Transverse colon (tissue), 4 donors: Measurements from ENCODE around the gene UBE2G1. TPM values are rescaled to one million over a fixed set of nuclear protein-coding genes. Genes with fewer than 3 reads are reported as not detected.
A peak's percentile ranks its signal among the peaks of the same experiment; 100 is the strongest.

Experiments used
- DNase-seq: peaks from one replicate; pipeline ENCODE4 v3.0.0-alpha.2; 2019
- H3K27ac ChIP-seq, 4 donors: fragments of 200-600 bp; sonication (generic); 2 replicates each; pipeline ENCODE4 v1.5.1; 2016 to 2018; ENCODE audit warnings: inconsistent platforms in 4 of 4
- H3K27me3 ChIP-seq: fragments of 200-600 bp; sonication (generic); 2 replicates; pipeline ENCODE4 v1.5.1; 2017; ENCODE audit warnings: inconsistent platforms
- H3K36me3 ChIP-seq, 4 donors: fragments of 200-600 bp; sonication (generic); 2 replicates each; pipeline ENCODE4 v1.5.1; 2017 to 2019; ENCODE audit warnings: inconsistent platforms in 4 of 4
- H3K4me1 ChIP-seq, 4 donors: fragments of 200-600 bp; sonication (generic); 2 replicates each; pipeline ENCODE4 v1.5.1; 2017 to 2020; ENCODE audit warnings: inconsistent platforms in 4 of 4
- H3K4me3 ChIP-seq, 4 donors: fragments of 200-600 bp; sonication (generic); 1 replicate in 1 of 4; 2 replicates in 3 of 4; pipeline versions ENCODE4 v1.5.1 to v1.6.1; 2017 to 2019; ENCODE audit warnings: inconsistent platforms in 4 of 4
- H3K9me3 ChIP-seq, 2 donors: fragments of 200-600 bp; sonication (generic); 2 replicates each; pipeline ENCODE4 v1.5.1; 2017 to 2019; ENCODE audit warnings: inconsistent platforms in 2 of 2
- CTCF ChIP-seq, 5 experiments: fragments of 200-600 bp in 3 of 5; fragments of 450-650 bp in 2 of 5; sonication (generic) in 3 of 5; IDR thresholded peaks; 1 replicate in 2 of 5; 2 replicates in 3 of 5; pipeline ENCODE4 v1.5.1; 2016 to 2017; ENCODE audit warnings: antibody characterized with exemption in 5 of 5, inconsistent platforms in 3 of 5, mild to moderate bottlenecking in 2 of 5, moderate library complexity in 1 of 5
- EP300 ChIP-seq: sonication (generic); formaldehyde crosslinking; IDR thresholded peaks from one replicate; pipeline ENCODE4 v1.6.1; 2017; ENCODE audit warnings: antibody characterized with exemption, low read depth
- POLR2A ChIP-seq: fragments of 450-650 bp; IDR thresholded peaks from one replicate; pipeline ENCODE4 v1.6.1; 2016; ENCODE audit warnings: antibody characterized with exemption, mild to moderate bottlenecking, moderate library complexity
- POLR2AphosphoS5 ChIP-seq, 3 donors: sonication (generic); formaldehyde crosslinking; IDR thresholded peaks; one replicate each; pipeline ENCODE4 v1.6.1; 2016; ENCODE audit warnings: antibody characterized with exemption in 3 of 3
- WGBS, 2 donors: methylation state at CpG; one replicate each; pipeline ENCODE4 v1.1.5; 2018; ENCODE audit warnings: low coverage in 1 of 2; 5-methylcytosine and 5-hydroxymethylcytosine counted together
- in situ Hi-C, 4 donors: fragments of 200-750 bp; cut with MboI; loops; one replicate each; pipeline versions ENCODE4 v1.15.0 to v1.15.1; 2017; ENCODE audit warnings: low sequenced_read_pairs in 3 of 4, low pct_ligation_motif_present in 1 of 4, low pct_unique_long_range_greater_than_20kb in 1 of 4
- intact Hi-C: fragments of 100-400 bp; cut with DNase I; formaldehyde crosslinking; loops from one replicate; pipeline ENCODE4 v1.15.1; 2023; ENCODE audit warnings: low total_unique reads
- total RNA-seq, 4 donors: library from RNA; depleted of rRNA; stranded (reverse); fragments of >200 nt; gene quantifications; one replicate each; pipeline ENCODE4 v1.1.0, GENCODE V29; 2016

UBE2G1 gene
- total RNA-seq, 4 donors from 2014 or later: 41.6 to 104 (median 53.0) TPM

GRCh38 chr17:4235372-4236279 lies 130.8 kb downstream of the UBE2G1 start:
- Histone ChIP-seq H3K36me3 (peaks cover 0 to 13% (median 3%) of the 10 kb centered on the region in 4 donors), H3K4me3 (no peak overlapping the region), H3K4me1 (peaks cover 19 to 37% (median 27%) of the 10 kb centered on the region in 4 donors), H3K27ac (peak overlapping the region in 3 of 4 donors; percentile 75 to 86 (median 86)), H3K9me3 (no peaks in the 10 kb centered on the region), H3K27me3 (no peaks in the 10 kb centered on the region)
- WGBS, 2 donors: 94 to 95% methylated on average over 8 of the region's 8 CpGs
- TF ChIP-seq EP300 (no peak), POLR2A (no peak), CTCF (IDR thresholded peaks at IDR 0.05) (no peak), POLR2AphosphoS5 (IDR thresholded peaks at IDR 0.05) (no peak)
- DNase-seq: no peak
- in situ Hi-C loops: no loop called here
- intact Hi-C loops: no loop called here

- no peak for DNase-seq
- Histone ChIP-seq H3K36me3 (peaks cover 0 to 9% (median 3%) of the 10 kb centered on the region in 4 donors), H3K9me3 (no peaks in the 10 kb centered on the region), H3K27ac (peak overlapping the region; percentile 75 to 86 (median 83)), H3K4me3 (no peak overlapping the region), H3K27me3 (no peaks in the 10 kb centered on the region), H3K4me1 (peaks cover 24 to 47% (median 35%) of the 10 kb centered on the region in 4 donors)
- in situ Hi-C loops: no loop called here
- TF ChIP-seq POLR2A (no peak), CTCF (IDR thresholded peaks at IDR 0.05) (no peak), EP300 (no peak), POLR2AphosphoS5 (IDR thresholded peaks at IDR 0.05) (no peak)
- intact Hi-C loops: no loop called here
These were observed 132.1 kb downstream of the UBE2G1 start for GRCh38 chr17:4234401-4234800.

GRCh38 chr17:4233668-4234258 lies 132.7 kb downstream of the UBE2G1 start:
- Histone ChIP-seq H3K36me3 (peaks cover 0 to 6% (median 1%) of the 10 kb centered on the region in 4 donors), H3K4me1 (peaks cover 24 to 54% (median 40%) of the 10 kb centered on the region in 4 donors), H3K9me3 (no peaks in the 10 kb centered on the region), H3K4me3 (no peak overlapping the region), H3K27ac (peak overlapping the region; percentile 75 to 86 (median 83)), H3K27me3 (no peaks in the 10 kb centered on the region)
- DNase-seq: peak; percentile 42
- in situ Hi-C loops: no loop called here
- 56 to 89% methylated on average over 1 to 7 of the region's 7 CpGs for WGBS, 2 donors
- intact Hi-C loops: no loop called here
- TF ChIP-seq EP300 (peak; percentile 63), POLR2A (no peak), CTCF (IDR thresholded peaks at IDR 0.05) (no peak), POLR2AphosphoS5 (IDR thresholded peaks at IDR 0.05) (peak; percentile 34 to 72 (median 59))

- Histone ChIP-seq H3K4me1 (peaks cover 28 to 67% (median 45%) of the 10 kb centered on the region in 4 donors), H3K27ac (peak overlapping the region; percentile 75 to 86 (median 83)), H3K4me3 (no peak overlapping the region), H3K9me3 (no peaks in the 10 kb centered on the region), H3K36me3 (peaks cover 0 to 6% (median 0%) of the 10 kb centered on the region in 4 donors), H3K27me3 (no peaks in the 10 kb centered on the region)
- in situ Hi-C loops (no loop called here), intact Hi-C loops (no loop called here)
- WGBS, 2 donors: 54 to 68% methylated on average over 4 of the region's 4 CpGs
- DNase-seq: no peak
- no peak for TF ChIP-seq CTCF (IDR thresholded peaks at IDR 0.05)
- TF ChIP-seq EP300: no peak
- no peak for TF ChIP-seq POLR2AphosphoS5 (IDR thresholded peaks at IDR 0.05)
- no peak for TF ChIP-seq POLR2A
These were observed 134.2 kb downstream of the UBE2G1 start for GRCh38 chr17:4232168-4232813.
